ENCODE results near the gene AKAP6.

Gene AKAP6

GRCh38 chr14:32432813-32433538 is 103.9 kb downstream of the AKAP6 start:
- Histone ChIP-seq H3K27ac (ENCODE audit: low read depth, low read length) (no peak overlapping the region), H3K36me3 (ENCODE audit: control insufficient read depth, low read length) (no peaks in the 10 kb centered on the region), H3K9me3 (ENCODE audit: control insufficient read depth, insufficient read depth, low read length) (no peaks in the 10 kb centered on the region), H3K27me3 (ENCODE audit: control insufficient read depth, low read length) (0 out of 2 replicates have a peak, but pooled peaks cover 3% of the 10 kb centered on the region), H3K9me2 (replicated peaks; ENCODE audit: control insufficient read depth, low read length) (no peaks in the 10 kb centered on the region), H3F3A (ENCODE audit: control insufficient read depth, insufficient read depth) (no peaks in the 10 kb centered on the region), H3K4me2 (ENCODE audit: low read length) (no peak overlapping the region), H4K20me1 (ENCODE audit: control insufficient read depth, insufficient read depth, low read depth, low read length) (no peaks in the 10 kb centered on the region), H3K4me1 (ENCODE audit: control insufficient read depth, low read length) (no peaks in the 10 kb centered on the region; the same call in 1 of the 2 replicates), H3K79me2 (ENCODE audit: control insufficient read depth, low read length) (no peaks in the 10 kb centered on the region), H3K4me3 (ENCODE audit: low read length) (no peak overlapping the region)
- TF ChIP-seq EZH2phosphoT487 (IDR thresholded peaks at IDR 0.05; ENCODE audit: borderline replicate concordance, low read length) = no peak
- no peak for TF ChIP-seq CTCF (IDR thresholded peaks at IDR 0.05; ENCODE audit: low read depth, low read length, poor library complexity, severe bottlenecking)

GRCh38 chr14:32434180-32434579 is 105.1 kb downstream of the AKAP6 start:
- Histone ChIP-seq H3K9me2 (replicated peaks; ENCODE audit: control insufficient read depth, low read length) (no peaks in the 10 kb centered on the region), H3K9me3 (ENCODE audit: control insufficient read depth, insufficient read depth, low read length) (no peaks in the 10 kb centered on the region), H3K4me1 (ENCODE audit: control insufficient read depth, low read length) (no peaks in the 10 kb centered on the region; the same call in 1 of the 2 replicates), H4K20me1 (ENCODE audit: control insufficient read depth, insufficient read depth, low read depth, low read length) (no peaks in the 10 kb centered on the region), H3K36me3 (ENCODE audit: control insufficient read depth, low read length) (no peaks in the 10 kb centered on the region), H3K27me3 (ENCODE audit: control insufficient read depth, low read length) (0 out of 2 replicates have a peak, but pooled peaks cover 3% of the 10 kb centered on the region), H3K4me3 (ENCODE audit: low read length) (no peak overlapping the region), H3F3A (ENCODE audit: control insufficient read depth, insufficient read depth) (no peaks in the 10 kb centered on the region), H3K4me2 (ENCODE audit: low read length) (no peak overlapping the region), H3K27ac (ENCODE audit: low read depth, low read length) (no peak overlapping the region), H3K79me2 (ENCODE audit: control insufficient read depth, low read length) (no peaks in the 10 kb centered on the region)
- TF ChIP-seq CTCF (IDR thresholded peaks at IDR 0.05; ENCODE audit: low read depth, low read length, poor library complexity, severe bottlenecking) (no peak), EZH2phosphoT487 (IDR thresholded peaks at IDR 0.05; ENCODE audit: borderline replicate concordance, low read length) (no peak)

- Histone ChIP-seq H4K20me1 (ENCODE audit: control insufficient read depth, insufficient read depth, low read depth, low read length) (no peaks in the 10 kb centered on the region), H3K36me3 (ENCODE audit: control insufficient read depth, low read length) (no peaks in the 10 kb centered on the region), H3K4me2 (ENCODE audit: low read length) (no peak overlapping the region), H3K9me3 (ENCODE audit: control insufficient read depth, insufficient read depth, low read length) (no peaks in the 10 kb centered on the region), H3K27ac (ENCODE audit: low read depth, low read length) (no peak overlapping the region), H3K9me2 (replicated peaks; ENCODE audit: control insufficient read depth, low read length) (no peaks in the 10 kb centered on the region), H3K27me3 (ENCODE audit: control insufficient read depth, low read length) (0 out of 2 replicates have a peak, but pooled peaks cover 3% of the 10 kb centered on the region), H3K4me1 (ENCODE audit: control insufficient read depth, low read length) (no peaks in the 10 kb centered on the region; the same call in 1 of the 2 replicates), H3K79me2 (ENCODE audit: control insufficient read depth, low read length) (no peaks in the 10 kb centered on the region), H3K4me3 (ENCODE audit: low read length) (no peak overlapping the region), H3F3A (ENCODE audit: control insufficient read depth, insufficient read depth) (no peaks in the 10 kb centered on the region)
- TF ChIP-seq EZH2phosphoT487 (IDR thresholded peaks at IDR 0.05; ENCODE audit: borderline replicate concordance, low read length) (no peak), CTCF (IDR thresholded peaks at IDR 0.05; ENCODE audit: low read depth, low read length, poor library complexity, severe bottlenecking) (no peak)
Measured at GRCh38 chr14:32434880-32435279, 105.8 kb downstream of the AKAP6 start.
